ENCODE data around the gene WNT1. TPM values are rescaled to one million over a fixed set of nuclear protein-coding genes. Genes with fewer than 3 reads are reported as not detected.

Gene WNT1
- total RNA-seq: not detected in 2 replicates

DNA sequence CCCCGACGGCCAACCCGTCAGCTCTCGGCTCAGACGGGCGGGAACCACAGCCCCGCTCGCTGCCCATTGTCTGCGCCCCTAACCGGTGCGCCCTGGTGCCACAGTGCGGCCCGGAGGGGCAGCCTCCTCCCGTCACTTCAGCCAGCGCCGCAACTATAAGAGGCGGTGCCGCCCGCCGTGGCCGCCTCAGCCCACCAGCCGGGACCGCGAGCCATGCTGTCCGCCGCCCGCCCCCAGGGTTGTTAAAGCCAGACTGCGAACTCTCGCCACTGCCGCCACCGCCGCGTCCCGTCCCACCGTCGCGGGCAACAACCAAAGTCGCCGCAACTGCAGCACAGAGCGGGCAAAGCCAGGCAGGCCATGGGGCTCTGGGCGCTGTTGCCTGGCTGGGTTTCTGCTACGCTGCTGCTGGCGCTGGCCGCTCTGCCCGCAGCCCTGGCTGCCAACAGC is at the start of gene WNT1:
Gene WNT1 (plus strand): TSS at position 32 of the 450 bp plus-strand sequence. CDS start 329 bp downstream, at position 361.
- DNase-seq (ENCODE audit: low read depth): no peak

DNA sequence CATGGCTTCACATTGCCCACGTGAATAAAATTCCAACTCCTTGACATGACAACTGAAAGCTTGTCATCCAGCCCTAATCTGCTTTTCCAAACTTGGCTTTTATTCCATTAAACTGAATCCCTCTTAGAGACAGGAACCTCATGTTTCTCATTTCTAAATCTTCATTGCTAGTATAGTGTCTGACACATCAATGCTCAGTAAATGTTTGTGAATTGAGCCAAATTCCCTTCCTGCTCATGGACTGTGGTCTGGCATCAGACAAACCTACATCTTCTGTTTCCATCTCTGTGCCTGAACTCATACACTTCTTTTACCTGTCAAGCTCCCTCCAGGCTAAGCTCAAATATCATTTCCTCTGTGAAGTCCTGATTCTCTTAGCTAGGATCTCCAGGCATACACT is 48.6 kb upstream of the WNT1 start:
- no peak for DNase-seq (ENCODE audit: low read depth)

DNA sequence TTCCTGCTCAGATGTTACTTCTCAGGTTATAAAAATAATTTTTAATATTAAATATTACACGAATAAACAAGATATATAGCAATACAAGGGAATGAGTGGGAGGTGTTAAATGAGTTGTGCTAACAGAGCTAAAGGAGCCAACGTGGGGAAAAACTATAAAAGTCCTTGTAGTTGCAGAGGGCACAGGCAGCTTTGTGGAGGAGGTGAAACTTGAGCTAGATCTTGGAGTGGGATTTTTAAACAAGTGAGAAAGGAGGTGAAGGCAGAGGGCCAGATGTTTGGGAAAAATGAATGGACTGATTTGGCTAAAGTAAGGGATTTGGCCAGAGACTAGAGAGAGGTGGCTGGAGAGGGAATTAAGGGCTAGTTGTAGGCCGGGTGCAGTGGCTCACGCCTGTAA is 47.6 kb upstream of the WNT1 start:
- no peak for DNase-seq (ENCODE audit: low read depth)

DNA sequence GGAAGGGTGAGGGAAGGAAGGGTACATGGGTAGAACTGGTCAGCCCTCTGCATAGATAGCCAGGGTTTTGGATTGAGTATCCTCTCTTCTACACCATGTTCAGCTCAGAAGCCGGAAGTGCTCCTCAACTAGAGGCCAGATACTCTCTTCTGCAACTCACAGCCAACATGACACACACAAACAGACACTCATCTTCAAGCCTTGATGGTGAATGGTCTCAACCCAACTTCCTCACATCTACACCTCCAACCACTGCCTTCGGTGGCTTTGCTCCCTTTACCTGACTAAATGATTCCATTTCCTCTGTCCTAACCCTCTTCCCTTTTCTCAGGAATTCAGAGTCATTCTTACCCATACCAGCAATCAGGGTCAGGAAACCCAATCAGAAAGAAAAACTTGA is 45.2 kb upstream of the WNT1 start:
- DNase-seq (ENCODE audit: low read depth): no peak

DNA sequence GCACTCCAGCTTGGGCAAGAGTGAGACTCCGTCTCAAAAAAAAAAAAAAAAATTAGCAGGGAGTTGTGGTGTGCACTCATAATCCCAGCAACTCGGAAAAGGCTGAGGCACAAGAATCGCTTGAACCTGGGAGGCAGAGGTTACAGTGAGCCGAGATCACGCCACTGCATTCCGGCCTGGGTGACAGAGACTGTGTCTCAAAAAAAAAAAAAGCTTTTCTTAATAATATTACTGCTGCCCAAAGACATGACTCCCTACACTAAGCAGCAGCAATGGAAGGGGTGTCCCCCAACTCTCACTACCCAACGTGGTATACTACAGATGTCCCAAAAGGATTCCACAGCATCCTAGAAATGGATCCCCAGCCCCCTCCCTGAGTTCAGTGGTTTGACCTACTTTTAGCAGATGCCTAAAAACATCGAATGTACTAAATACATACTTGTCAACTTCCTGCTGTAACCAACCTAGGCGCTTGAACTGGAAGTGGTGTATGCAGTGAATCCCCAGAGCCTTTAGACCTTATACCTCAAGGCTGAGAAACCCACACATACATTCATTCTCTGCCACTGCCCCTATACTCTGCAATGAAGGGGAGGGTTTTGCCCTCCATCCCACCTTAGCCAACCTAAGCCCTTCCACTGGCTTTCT is 44.3 kb upstream of the WNT1 start:
- no peak for DNase-seq (ENCODE audit: low read depth)

DNA sequence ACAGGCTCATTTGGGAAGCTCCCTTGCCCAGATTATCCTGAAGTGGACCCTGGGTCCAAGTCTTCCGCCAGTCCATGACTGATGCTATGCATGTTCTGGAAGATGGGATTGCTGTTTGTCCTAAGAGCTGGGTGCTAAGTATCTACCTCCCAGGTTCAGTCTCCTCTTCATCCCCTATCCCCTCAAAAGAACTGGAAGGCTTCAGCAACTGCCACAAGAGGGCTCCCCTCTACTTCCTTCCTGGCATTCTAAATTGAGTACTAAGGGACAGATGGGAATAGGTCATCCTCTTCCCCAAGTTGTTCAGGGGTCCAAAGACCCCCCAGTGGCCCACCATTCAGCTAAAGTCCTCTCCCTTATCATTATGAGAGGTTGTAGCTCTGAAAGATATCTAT is 43.8 kb upstream of the WNT1 start:
- no peak for DNase-seq (ENCODE audit: low read depth)

DNA sequence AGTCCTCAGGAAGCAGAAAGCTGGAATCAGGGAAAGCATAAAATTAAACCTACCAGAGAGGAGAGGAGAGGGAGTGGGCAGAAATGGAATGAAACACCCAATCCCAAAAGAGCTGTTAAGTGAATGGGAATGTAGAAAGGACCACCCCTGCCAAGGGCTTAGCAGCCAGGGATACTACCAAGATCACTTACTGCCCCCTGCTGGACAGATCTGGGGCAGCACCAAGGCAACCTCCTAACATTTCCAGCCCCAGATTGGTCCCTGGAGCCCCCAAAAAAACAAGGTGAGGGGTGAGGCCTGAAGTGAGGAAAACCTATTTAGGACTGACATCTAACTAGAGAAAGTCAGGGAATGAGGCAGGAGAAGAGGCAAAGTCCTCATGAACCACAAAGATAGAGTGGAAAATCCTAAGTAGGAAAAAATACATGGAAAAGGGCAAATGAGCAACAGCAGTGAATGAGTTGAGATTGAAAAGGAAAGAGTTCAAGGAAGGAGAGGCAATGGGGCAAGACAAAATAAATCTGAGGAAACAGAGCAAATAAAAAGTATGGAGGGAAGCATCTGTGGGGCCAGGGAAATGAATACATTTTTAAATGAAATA is 41.6 kb upstream of the WNT1 start:
- DNase-seq (ENCODE audit: low read depth): peak; percentile 39

DNA sequence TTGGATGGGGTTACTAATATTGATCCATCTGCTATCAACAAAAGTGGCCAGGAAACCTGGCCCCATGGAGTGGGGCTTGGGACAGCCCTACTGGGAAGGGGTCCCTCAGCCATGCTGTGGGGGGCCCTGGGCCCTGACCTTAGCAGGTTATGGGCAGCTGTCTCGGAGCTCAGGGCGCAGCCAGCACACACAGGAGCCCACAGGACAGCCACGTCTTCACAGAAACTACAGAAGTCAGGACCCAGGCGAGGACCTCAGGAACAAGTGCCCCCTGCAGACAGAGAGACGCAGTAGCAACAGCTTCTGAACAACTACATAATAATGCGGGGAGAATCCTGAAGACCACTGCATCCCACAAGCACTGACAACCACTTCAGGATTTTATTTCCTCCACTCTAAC is 41.0 kb upstream of the WNT1 start:
- DNase-seq (ENCODE audit: low read depth): no peak

DNA sequence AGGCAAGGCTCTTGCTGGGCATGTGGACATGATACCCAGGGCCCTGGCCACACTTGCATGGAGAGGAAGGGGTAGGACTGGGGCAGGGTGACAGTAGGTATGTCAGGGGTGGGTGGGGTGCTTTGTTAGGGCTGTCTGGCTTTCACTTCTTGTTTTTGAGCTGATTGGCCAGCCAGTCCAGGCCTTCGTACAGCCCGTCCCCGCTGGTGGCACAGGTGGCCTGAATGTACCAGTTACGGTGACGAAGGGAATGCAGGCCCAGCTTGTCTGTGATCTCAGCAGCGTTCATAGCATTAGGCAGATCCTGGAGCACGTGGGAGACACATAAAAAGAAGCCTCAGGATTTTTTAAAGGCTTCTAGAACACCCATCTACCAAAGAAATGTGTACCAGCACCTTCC is 39.3 kb upstream of the WNT1 start:
- DNase-seq (ENCODE audit: low read depth): no peak

DNA sequence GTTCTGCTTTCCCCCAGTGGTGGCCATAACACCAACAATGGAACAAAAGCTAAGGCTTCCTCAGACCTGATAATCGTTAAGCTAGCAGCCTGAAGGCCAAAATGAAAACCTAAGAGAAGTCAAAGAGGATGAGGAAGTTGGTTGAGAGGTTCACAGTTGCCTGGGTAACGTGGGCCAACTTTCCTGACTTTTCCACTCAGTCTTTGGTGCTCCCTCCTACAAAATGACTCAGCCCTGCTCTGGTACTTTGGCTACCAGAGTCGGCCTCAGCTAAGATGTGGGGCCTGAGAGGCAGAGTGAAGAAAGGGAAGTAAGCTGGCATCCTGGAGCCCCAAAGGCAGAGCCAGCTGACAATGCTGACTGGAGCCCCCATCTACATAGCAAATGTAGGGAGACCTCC is 37.9 kb upstream of the WNT1 start:
- no peak for DNase-seq (ENCODE audit: low read depth)

DNA sequence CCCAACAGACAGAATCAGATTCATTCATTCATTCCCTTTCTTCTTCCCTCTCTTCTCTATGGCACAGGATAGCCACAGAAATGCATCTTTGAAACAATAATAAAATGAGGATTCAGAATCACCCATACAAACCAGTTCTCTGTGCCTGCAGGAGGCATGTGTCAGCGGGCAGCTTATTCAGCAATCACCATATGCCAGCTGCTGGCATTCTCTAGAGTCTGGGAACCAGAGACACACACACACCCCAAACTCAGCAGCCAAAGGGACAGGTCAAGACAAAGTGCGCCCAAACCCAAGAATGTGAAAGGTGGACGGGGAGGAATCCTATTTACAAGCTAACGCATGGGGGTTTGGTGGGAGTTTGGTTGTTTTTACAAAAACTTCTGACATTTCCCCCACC is 34.9 kb upstream of the WNT1 start:
- no peak for DNase-seq (ENCODE audit: low read depth)

DNA sequence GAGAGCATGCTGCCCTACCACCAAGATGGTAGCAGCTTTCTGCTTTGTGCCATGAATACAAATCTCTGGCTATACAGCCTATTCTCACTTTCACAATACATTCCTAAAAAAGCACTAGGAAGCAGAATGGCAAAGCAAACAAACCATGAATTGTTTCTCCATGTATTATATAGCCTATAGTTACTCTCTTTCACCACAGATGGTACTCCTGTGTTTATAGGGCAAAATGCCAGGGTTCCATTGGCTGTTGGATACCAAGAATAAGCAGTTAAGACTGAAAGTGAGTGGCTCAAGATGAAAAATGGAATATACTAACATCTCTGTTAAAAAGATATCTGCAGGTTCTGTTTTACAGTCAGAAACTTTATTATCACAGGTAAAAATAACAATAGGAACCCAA is 31.9 kb upstream of the WNT1 start:
- no peak for DNase-seq (ENCODE audit: low read depth)

DNA sequence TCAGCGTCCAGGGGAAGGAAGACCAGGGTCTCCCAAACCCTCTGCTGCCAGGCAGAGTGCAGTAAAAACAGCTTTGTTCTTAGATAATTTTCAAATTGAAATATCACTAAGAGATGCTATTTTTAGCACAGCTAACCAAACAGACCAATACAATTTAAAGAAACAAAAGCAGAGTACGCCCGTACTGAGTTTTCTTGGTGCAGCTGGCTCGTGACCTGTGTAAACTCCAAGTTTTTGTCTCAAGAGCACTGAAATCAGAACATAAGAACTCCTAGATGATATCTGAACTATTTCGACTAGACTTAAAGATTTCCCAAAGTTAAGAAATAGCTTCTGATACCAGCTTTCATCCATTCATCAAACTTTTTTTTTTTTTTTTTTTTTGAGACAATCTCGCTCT is 31.2 kb upstream of the WNT1 start:
- no peak for DNase-seq (ENCODE audit: low read depth)

DNA sequence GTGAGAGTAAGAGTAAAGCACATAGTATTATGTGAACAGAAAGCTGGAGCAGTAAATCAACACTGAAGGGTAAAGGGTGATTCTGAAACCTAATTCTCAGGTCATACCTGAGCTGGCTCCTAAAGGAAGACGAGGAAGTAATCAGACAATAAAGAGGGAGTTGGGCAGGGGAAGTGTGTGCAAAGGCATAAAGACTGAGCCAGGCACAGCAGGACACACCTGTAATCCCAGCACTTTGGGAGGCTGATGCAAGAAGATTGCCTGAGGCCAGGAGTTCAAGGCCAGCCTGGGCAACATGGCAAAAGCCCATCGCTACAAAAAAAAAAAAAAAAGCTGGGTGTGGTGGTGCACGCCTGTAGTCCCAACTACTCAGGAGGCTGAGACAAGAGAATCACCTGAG is 30.4 kb upstream of the WNT1 start:
- DNase-seq (ENCODE audit: low read depth): no peak

DNA sequence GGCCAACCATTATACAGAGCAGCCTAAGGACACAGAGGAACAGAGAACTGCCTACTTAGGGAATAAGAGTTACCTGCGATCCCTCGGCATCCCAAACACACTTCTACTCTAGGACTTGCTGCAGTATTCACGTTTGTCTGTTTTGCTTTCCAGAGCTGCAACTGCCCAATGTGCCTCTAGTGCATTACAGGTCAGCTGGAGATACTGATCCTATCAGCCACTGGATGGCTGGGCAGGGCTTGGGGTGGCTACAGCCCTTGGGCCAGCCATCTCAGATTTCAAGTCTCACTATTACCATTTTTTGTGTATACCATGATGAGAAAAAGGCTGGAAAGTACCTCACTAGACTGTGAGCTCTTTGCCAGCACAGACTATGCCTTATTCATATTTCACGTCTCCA is 25.4 kb upstream of the WNT1 start:
- DNase-seq (ENCODE audit: low read depth): no peak

DNA sequence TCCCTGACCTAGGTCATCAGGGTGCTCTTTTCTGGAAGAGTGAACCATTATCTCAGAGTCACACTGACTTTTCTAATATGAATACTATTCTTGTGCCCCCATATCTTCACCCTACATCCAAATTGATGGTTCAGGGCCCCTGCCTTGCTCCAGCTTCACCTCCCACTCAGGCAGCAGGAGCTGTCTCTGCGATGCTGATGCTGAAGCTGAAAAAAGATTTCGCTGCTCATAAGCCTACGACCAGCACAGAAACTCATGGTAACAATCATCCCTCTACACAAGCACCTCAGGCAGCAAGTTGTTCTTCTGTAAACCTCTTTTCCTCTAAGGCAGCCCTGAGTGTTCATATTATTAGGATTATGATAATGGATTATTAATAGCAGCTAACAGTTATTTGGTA is 24.1 kb upstream of the WNT1 start:
- DNase-seq (ENCODE audit: low read depth): no peak

DNA sequence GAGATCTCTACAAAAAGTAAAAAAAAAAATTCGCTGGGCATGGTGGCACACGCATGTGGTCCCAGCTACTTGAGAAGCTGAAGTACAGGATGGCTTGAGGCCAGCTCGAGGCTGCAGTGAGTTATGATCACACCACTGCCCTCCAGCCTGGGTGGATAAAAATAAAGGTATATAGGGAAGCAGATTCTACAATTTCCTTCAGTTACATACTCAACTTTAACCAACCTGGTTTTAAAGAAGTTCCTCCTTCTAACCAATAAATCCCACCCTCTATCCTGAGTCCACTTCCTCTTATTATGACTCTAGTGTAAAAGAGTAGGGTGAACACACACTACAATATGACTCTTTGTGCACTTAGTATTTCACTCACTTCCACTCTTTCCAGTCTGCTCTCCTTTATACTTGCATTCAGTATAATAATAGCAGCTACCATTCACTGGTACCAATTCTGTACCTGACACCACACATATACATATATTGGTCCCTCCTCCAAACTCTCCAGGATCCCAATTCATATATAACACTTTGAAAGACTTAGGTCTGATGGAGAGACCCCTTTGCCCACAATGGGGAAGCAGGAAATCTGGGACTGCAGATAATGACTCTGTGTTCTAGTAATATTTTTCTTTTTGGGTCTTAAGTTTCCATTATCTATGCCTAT is 23.2 kb upstream of the WNT1 start:
- no peak for DNase-seq (ENCODE audit: low read depth)

DNA sequence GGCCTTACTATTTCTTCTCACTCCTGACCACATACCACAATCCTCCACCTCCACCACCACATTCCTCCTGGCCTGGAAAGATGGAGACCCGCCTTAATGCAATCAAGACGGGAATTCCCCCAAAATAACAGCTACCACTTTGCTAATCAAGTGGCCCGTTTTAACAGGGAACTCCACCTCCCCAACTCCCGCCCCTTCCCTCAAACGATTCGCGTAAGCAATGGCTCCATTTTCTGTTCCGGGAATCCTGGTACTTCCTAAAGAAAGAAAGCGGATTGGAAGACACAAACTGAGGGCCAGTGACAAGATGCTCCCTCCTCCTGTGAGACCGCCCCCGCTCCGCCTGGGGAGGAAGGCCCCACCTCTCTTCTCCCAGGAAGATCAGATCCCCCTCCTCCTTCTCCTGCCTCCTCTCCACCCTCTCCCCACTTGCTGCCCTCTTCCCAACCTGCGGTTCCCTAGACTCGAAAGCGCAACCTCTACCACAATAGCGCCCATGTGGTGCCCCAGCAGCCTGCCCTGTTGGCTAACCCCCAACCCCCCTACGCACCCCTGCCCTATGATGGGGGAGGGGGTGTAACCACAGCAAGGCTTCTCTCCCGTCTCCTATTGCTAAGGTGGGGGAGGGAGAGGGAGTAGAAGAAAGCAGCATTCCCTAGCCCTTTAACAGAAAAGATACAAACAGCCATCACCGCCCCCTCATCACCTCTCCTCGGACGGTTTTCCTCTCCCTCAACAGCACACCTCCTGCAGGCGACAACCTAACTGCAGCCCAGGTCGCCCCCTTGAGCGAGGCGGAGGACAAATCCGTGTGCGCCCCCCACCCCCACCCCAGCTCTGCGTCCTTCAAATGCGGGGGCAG is 21.6 kb upstream of the WNT1 start:
- peak; percentile 98 for DNase-seq (ENCODE audit: low read depth)

DNA sequence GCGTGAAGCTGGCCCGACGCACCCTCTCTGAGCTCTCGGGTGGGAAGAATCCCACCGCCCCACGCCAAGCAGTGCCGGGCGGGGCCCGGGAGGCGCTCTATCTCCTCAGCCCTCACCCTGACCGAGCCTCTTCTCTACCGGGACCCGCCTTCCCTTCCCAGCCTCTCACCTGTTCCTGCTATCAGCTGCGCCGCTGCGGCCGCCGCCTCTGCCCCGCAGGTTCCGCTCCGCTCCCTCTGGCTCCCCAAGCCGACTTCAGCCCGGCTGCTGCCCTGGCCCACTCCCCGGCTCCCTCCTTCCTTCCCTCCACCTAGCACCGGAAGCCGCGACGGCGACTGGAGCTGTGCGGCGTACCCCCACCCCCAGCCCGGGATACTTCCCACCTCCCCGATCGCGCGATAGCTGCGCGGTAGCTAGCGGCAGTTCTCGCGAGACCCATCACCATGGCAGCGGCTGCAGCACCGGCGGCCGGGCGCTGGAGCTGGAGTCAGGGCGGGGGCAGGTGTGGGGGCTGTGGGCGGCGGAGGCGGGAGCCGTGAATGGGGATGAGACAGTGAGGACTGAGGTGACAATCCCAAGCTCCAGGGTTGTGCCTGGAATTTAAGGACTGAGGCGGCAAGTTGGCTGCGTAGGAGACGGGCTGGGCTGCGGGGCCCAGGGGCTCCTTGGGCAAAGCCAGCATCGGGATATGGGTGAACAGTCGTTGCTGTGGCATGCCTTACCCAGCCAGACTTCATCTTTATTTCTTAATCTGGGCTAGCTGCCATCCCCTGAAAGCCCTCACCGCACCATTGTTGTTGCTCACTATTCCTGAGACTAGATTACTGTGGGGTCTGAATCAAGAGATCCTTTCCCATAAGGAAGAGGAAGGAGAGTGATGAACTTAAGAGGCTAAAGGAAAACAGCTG is 20.7 kb upstream of the WNT1 start, which contains the start of gene ARF3:
Gene ARF3 (minus strand): TSS at position 347 of the 908 bp plus-strand sequence. CDS start 16,392 bp downstream, outside the sequence.
- DNase-seq (ENCODE audit: low read depth): peak; percentile 81

DNA sequence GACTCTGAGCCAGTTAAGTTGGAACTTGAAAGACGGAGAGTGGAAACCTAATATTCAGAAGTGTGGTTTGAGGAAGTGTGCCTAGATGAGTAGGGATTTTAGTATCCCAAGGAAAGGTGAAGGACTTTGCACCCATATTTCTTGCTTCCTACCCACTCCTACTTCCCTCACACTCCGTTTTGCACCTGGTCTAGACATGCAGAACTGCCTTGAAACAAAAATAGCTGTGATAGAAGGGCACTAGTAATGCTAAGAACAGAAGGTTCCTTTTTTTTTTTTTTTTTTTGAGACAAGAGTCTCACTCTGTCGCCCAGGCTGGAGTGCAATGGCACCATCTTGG is 20.1 kb upstream of the WNT1 start:
- DNase-seq (ENCODE audit: low read depth): no peak

DNA sequence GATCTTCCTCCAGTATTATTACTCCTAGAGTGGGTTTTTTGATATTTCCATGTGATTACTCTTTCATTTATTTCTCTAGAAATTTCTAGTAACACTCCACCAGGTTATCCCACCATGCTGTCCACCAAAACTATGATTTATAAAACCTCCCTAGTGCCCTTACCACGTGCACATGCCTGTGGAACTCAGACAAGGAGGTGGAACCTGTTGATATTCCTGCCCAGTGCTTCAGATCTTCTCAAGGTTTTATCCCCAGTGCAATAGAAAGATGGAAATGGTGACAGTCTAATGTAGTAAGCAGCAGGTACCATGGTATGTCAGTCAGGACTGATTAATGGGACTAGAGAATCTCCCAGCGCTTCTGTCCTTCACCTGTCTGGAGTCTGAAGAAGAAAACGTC is 17.3 kb upstream of the WNT1 start:
- no peak for DNase-seq (ENCODE audit: low read depth)
